H1 (cell line): ENCODE results near the gene KIAA1755. TPM values are rescaled to one million over a fixed set of nuclear protein-coding genes. Genes with fewer than 3 reads are reported as not detected.

Source experiments
- CTCF ChIA-PET: fragments of 300-600 bp; sonication (Branson Sonifier 250); formaldehyde crosslinking; loops from one replicate; lab custom pipeline; 2021; ENCODE audit not compliant: partially characterized antibody; lab: Charles Lee
- POLR2A ChIA-PET: fragments of 300-600 bp; sonication (Branson Sonifier 250); formaldehyde crosslinking; loops from one replicate; lab custom pipeline; 2021; ENCODE audit warnings: inconsistent platforms; ENCODE audit not compliant: partially characterized antibody; lab: Charles Lee
- DNase-seq, 2 experiments: peaks; one replicate each; pipeline versions ENCODE4 v3.0.0 to v3.0.0-alpha.2; 2010 to 2022; ENCODE audit warnings: low spot score in 2 of 2, low read depth in 1 of 2, mixed read lengths in 1 of 2
- FAIRE-seq: peaks from 2 replicates; lab custom pipeline; 2011; peaks lifted over from hg19 to GRCh38; lab: Jason Lieb, UNC
- H2AFZ ChIP-seq: 2 replicates; pipeline ENCODE4 v1.8.1; 2012; ENCODE audit warnings: low read length, inconsistent platforms
- H2AK5ac ChIP-seq: 2 replicates; pipeline ENCODE4 v1.6.1; 2013; ENCODE audit warnings: low read depth, low read length
- H2BK120ac ChIP-seq: replicated peaks from 2 replicates; pipeline ENCODE3; 2013; ENCODE audit warnings: low read depth, low read length, inconsistent platforms
- H2BK12ac ChIP-seq: 2 replicates; pipeline ENCODE4 v1.6.1; 2013; ENCODE audit warnings: low read depth, low read length
- H2BK15ac ChIP-seq: 2 replicates; pipeline ENCODE4 v1.6.1; 2013; ENCODE audit warnings: low read length
- H2BK20ac ChIP-seq: 2 replicates; pipeline ENCODE4 v1.6.1; 2013; ENCODE audit warnings: low read length
- H2BK5ac ChIP-seq: 2 replicates; pipeline ENCODE4 v1.6.1; 2013; ENCODE audit warnings: low read depth, low read length
- H3K14ac ChIP-seq: 2 replicates; pipeline ENCODE4 v1.6.1; 2013; ENCODE audit warnings: inconsistent platforms; ENCODE audit not compliant: insufficient read length
- H3K18ac ChIP-seq: 2 replicates; pipeline ENCODE4 v1.6.1; 2013; ENCODE audit warnings: low read length; ENCODE audit errors: extremely low read depth
- H3K23ac ChIP-seq: 2 replicates; pipeline ENCODE4 v1.6.1; 2013; ENCODE audit warnings: inconsistent platforms; ENCODE audit not compliant: insufficient read length
- H3K23me2 ChIP-seq: 2 replicates; pipeline ENCODE4 v1.6.1; 2013; ENCODE audit warnings: low read depth, low read length
- H3K27ac ChIP-seq: 2 replicates; pipeline ENCODE4 v1.6.1; 2011; ENCODE audit warnings: low read depth, low read length, inconsistent platforms
- H3K27me3 ChIP-seq, 4 experiments: replicated peaks in 1 of 4; 1 replicate in 1 of 4; 2 replicates in 3 of 4; pipeline versions ENCODE4 v1.6.1 to v1.8.1; 2011 to 2013; ENCODE audit warnings: low read length in 3 of 4, mild to moderate bottlenecking in 3 of 4, inconsistent platforms in 2 of 4, mixed read lengths in 2 of 4, moderate library complexity in 1 of 4; ENCODE audit not compliant: control insufficient read depth in 3 of 4, insufficient read depth in 3 of 4; ENCODE audit errors: extremely low read depth in 1 of 4
- H3K36me3 ChIP-seq, 4 experiments: 2 replicates each; pipeline versions ENCODE4 v1.6.1 to v1.8.1; 2011 to 2013; ENCODE audit warnings: mild to moderate bottlenecking in 4 of 4, low read length in 3 of 4, moderate library complexity in 2 of 4, control low read depth in 1 of 4, inconsistent platforms in 1 of 4; ENCODE audit not compliant: insufficient read depth in 4 of 4, control insufficient read depth in 2 of 4
- H3K4ac ChIP-seq: replicated peaks from 2 replicates; pipeline ENCODE3; 2013; ENCODE audit warnings: low read length, low read depth, mixed read lengths, inconsistent platforms; ENCODE audit not compliant: insufficient read length
- H3K4me1 ChIP-seq, 4 experiments: replicated peaks in 1 of 4; 1 replicate in 1 of 4; 2 replicates in 3 of 4; pipeline versions ENCODE4 v1.6.1 to v1.8.1; 2011 to 2013; ENCODE audit warnings: low read length in 3 of 4, inconsistent platforms in 2 of 4, mixed read lengths in 1 of 4; ENCODE audit not compliant: insufficient read depth in 4 of 4, control insufficient read depth in 3 of 4
- H3K4me2 ChIP-seq, 2 experiments: 2 replicates each; pipeline versions ENCODE4 v1.6.1 to v1.8.1; 2011 to 2013; ENCODE audit warnings: low read depth in 2 of 2, low read length in 2 of 2, control low read depth in 1 of 2, inconsistent platforms in 1 of 2, mild to moderate bottlenecking in 1 of 2; ENCODE audit not compliant: insufficient read depth in 1 of 2
- H3K4me3 ChIP-seq, 4 experiments: fragments of 200-600, 300-600 bp in 1 of 4; sonication (generic), shearing (Covaris generic), sonication (Bioruptor Twin) in 1 of 4; 2 replicates each; pipeline versions ENCODE4 v1.5.1 to v1.8.1; 2011 to 2016; ENCODE audit warnings: low read length in 4 of 4, low read depth in 3 of 4, control low read depth in 2 of 4, inconsistent platforms in 2 of 4, mild to moderate bottlenecking in 2 of 4, mixed read lengths in 1 of 4, moderate library complexity in 1 of 4; ENCODE audit not compliant: insufficient read depth in 2 of 4; ENCODE audit errors: extremely low read depth in 1 of 4
- H3K56ac ChIP-seq: replicated peaks from 2 replicates; pipeline ENCODE3; 2013; ENCODE audit warnings: low read depth, mild to moderate bottlenecking, mixed read lengths, low read length, inconsistent platforms; ENCODE audit not compliant: insufficient read length
- H3K79me1 ChIP-seq: 2 replicates; pipeline ENCODE4 v1.6.1; 2013; ENCODE audit warnings: low read depth, low read length, control low read depth
- H3K79me2 ChIP-seq, 2 experiments: 2 replicates each; pipeline versions ENCODE4 v1.6.1 to v1.8.1; 2012 to 2013; ENCODE audit warnings: low read length in 2 of 2, mild to moderate bottlenecking in 2 of 2, inconsistent platforms in 1 of 2; ENCODE audit not compliant: insufficient read depth in 2 of 2, control insufficient read depth in 1 of 2
- H3K9ac ChIP-seq, 4 experiments: replicated peaks in 1 of 4; 1 replicate in 1 of 4; 2 replicates in 3 of 4; pipeline versions ENCODE4 v1.6.1 to v1.8.1; 2011 to 2013; ENCODE audit warnings: low read depth in 3 of 4, low read length in 3 of 4, control low read depth in 2 of 4, mild to moderate bottlenecking in 2 of 4, moderate library complexity in 2 of 4, inconsistent platforms in 1 of 4; ENCODE audit errors: extremely low read depth in 1 of 4
- H3K9me3 ChIP-seq, 2 experiments: 2 replicates each; pipeline versions ENCODE4 v1.6.1 to v1.8.1; 2012 to 2013; ENCODE audit warnings: mild to moderate bottlenecking in 2 of 2, moderate library complexity in 2 of 2, control low read depth in 1 of 2, inconsistent platforms in 1 of 2, low read depth in 1 of 2, low read length in 1 of 2, mixed read lengths in 1 of 2; ENCODE audit not compliant: insufficient read depth in 2 of 2
- H4K20me1 ChIP-seq, 2 experiments: replicated peaks in 1 of 2; 2 replicates each; pipeline versions ENCODE3 to v1.8.1; 2011 to 2013; ENCODE audit warnings: inconsistent platforms in 2 of 2, low read length in 2 of 2, mild to moderate bottlenecking in 1 of 2; ENCODE audit not compliant: insufficient read depth in 2 of 2, control insufficient read depth in 1 of 2
- H4K5ac ChIP-seq: 2 replicates; pipeline ENCODE4 v1.6.1; 2013; ENCODE audit warnings: low read length, low read depth, mixed read lengths, inconsistent platforms; ENCODE audit not compliant: insufficient read length
- H4K8ac ChIP-seq: 2 replicates; pipeline ENCODE4 v1.8.0; 2013; ENCODE audit warnings: mild to moderate bottlenecking, moderate library complexity, low read length, inconsistent platforms; ENCODE audit not compliant: insufficient read depth; ENCODE audit errors: extremely low read depth
- H4K91ac ChIP-seq: replicated peaks from 2 replicates; pipeline ENCODE3; 2013; ENCODE audit warnings: low read length, mixed read lengths, inconsistent platforms; ENCODE audit not compliant: insufficient read length
- EGR1 ChIP-seq: IDR thresholded peaks from 2 replicates; pipeline ENCODE4 v1.6.1; 2011; ENCODE audit warnings: low read depth, low read length, borderline replicate concordance
- FOSL1 ChIP-seq: IDR thresholded peaks from 2 replicates; pipeline ENCODE4 v1.6.1; 2011; ENCODE audit warnings: mild to moderate bottlenecking, low read depth, low read length, moderate library complexity; ENCODE audit not compliant: insufficient read depth
- HDAC6 ChIP-seq: IDR thresholded peaks from one replicate; pipeline ENCODE4 v1.7.1; 2012; ENCODE audit warnings: low read depth, mild to moderate bottlenecking, inconsistent platforms, low read length, moderate library complexity
- KDM1A ChIP-seq: fragments of 200-600, 300-600 bp; sonication (generic); IDR thresholded peaks from 2 replicates; pipeline ENCODE4 v1.7.1; 2016; ENCODE audit warnings: mild to moderate bottlenecking, low read length, borderline replicate concordance
- POLR2A ChIP-seq, 2 experiments: IDR thresholded peaks; 1 replicate in 1 of 2; 2 replicates in 1 of 2; pipeline ENCODE4 v1.6.1; 2011; ENCODE audit warnings: low read depth in 2 of 2, low read length in 2 of 2, mild to moderate bottlenecking in 2 of 2; ENCODE audit errors: control extremely low read depth in 1 of 2
- RFX5 ChIP-seq: IDR thresholded peaks from 2 replicates; pipeline ENCODE4 v1.6.1; 2011; ENCODE audit warnings: low read depth, low read length, improper control_type of control experiment, borderline replicate concordance
- RXRA ChIP-seq: IDR thresholded peaks from 2 replicates; pipeline ENCODE4 v1.6.1; 2011; ENCODE audit warnings: low read depth, mild to moderate bottlenecking, low read length, moderate library complexity; ENCODE audit not compliant: insufficient read depth
- WGBS, 2 experiments: shearing (Covaris generic) in 1 of 2; methylation state at CpG; one replicate each; pipeline versions ENCODE4 v1.1.6 to v1.1.7; 2013 to 2015; ENCODE audit warnings: low lambda C conversion rate in 2 of 2, mixed read lengths in 2 of 2, inconsistent platforms in 1 of 2, low coverage in 1 of 2, missing lambda C conversion rate in 1 of 2; ENCODE audit not compliant: insufficient replicate concordance in 2 of 2, insufficient coverage in 1 of 2, insufficient read length in 1 of 2; ENCODE audit errors: extremely low coverage in 1 of 2, missing lambda C conversion rate in 1 of 2; 5-methylcytosine and 5-hydroxymethylcytosine counted together
- polyA plus RNA-seq, 7 experiments: library from polyadenylated mRNA; depleted of rRNA in 3 of 7; stranded (reverse) in 5 of 7; unstranded in 2 of 7; fragments of >200 nt in 5 of 7; fragments of 200-250 nt in 2 of 7; gene quantifications; 1 replicate in 5 of 7; 2 replicates in 1 of 7; 4 replicates in 1 of 7; pipeline versions ENCODE4 v1.2.1 to v1.2.3, GENCODE V29; 2011 to 2013; ENCODE audit warnings: missing spikeins in 2 of 7, mixed read lengths in 2 of 7
- total RNA-seq: library from RNA; stranded (reverse); fragmentation: NEBNext Ultra II Directional; extraction: Animal tissue kit (Norgen Biotek cat#: 25700); gene quantifications from 2 replicates; pipeline ENCODE4 v1.2.1, GENCODE V29; 2021

KIAA1755 gene
- total and polyA plus RNA-seq, 2 of the 8 experiments (the other 6 are each of a cell fraction or from before 2014, with no cell fraction given): 0.23 TPM; not detected in 1

DNA sequence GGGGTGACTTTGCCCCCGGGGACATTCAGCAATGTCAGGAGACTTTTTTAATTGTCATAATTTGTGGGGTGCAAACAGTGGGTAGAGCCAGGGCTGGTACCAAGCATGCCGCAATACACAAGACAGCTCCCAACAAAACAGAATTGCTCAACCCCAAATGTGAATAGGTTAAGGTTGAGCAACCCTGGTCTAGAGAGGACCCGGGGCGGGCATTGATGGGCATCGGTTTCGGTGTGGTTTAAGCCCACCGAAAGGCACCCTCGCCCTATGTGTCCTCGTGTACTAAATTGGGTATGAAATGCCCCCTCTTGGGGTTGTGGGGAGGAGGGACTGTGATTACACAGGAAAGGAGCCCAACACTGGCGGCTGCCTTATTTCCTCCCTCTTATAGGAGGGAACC, 36.0 kb downstream of the KIAA1755 start:
- H3K9ac ChIP-seq: no peak overlapping the region
- DNase-seq: no peak
- no peak overlapping the region for H4K8ac ChIP-seq
- no peaks in the 10 kb centered on the region for H3K79me2 ChIP-seq
- no peak overlapping the region for H2BK15ac ChIP-seq
- H3K56ac ChIP-seq: no peak overlapping the region
- H3K9me3 ChIP-seq: no peaks in the 10 kb centered on the region
- CTCF ChIA-PET: interaction anchor here (1.0 to 17.3 kb wide), 19 partner anchors 8 to 191 kb away, joined by 3 to 198 read pairs (median 8); partner anchors contain the start of gene TTI1
- WGBS, 2 experiments: 88% methylated on average over 10 of the region's 10 CpGs; no CpG with 5 or more reads in 1 of the 2 experiments
- no peak overlapping the region for H3K14ac ChIP-seq
- no peaks in the 10 kb centered on the region for H3K36me3 ChIP-seq
- TF ChIP-seq HDAC6 (no peak), RXRA (no peak), EGR1 (no peak), RFX5 (no peak), POLR2A (IDR thresholded peaks at IDR 0.05; ENCODE audit: control extremely low read depth in 1 of 2, low read depth in 2 of 2, low read length in 2 of 2) (no peak), FOSL1 (no peak), KDM1A (no peak)
- TF ChIP-seq, all 59 proteins: peak for 0
- no peak overlapping the region for H3K4me3 ChIP-seq
- no peak overlapping the region for H2BK120ac ChIP-seq
- H4K91ac ChIP-seq: no peak overlapping the region
- no peak overlapping the region for H2BK12ac ChIP-seq
- H3K4ac ChIP-seq: no peak overlapping the region
- no peaks in the 10 kb centered on the region for H3K79me1 ChIP-seq
- no peak overlapping the region for H2BK5ac ChIP-seq
- POLR2A ChIA-PET: no interaction called here
- H2AK5ac ChIP-seq: no peak overlapping the region
- no peak overlapping the region for H3K27ac ChIP-seq
- no peak overlapping the region for H4K5ac ChIP-seq
- no peak overlapping the region for H2AFZ ChIP-seq
- H3K4me2 ChIP-seq: no peak overlapping the region
- H3K23ac ChIP-seq: no peak overlapping the region
- H3K23me2 ChIP-seq: no peaks in the 10 kb centered on the region
- H3K4me1 ChIP-seq: no peaks in the 10 kb centered on the region; a peak in 2 of 7 replicates
- no peak overlapping the region for H3K18ac ChIP-seq
- no peaks in the 10 kb centered on the region for H3K27me3 ChIP-seq
- H2BK20ac ChIP-seq: no peak overlapping the region
- H4K20me1 ChIP-seq: no peaks in the 10 kb centered on the region
- FAIRE-seq: no peak
